Measurements from ENCODE around the gene RAB11FIP3. TPM values are rescaled to one million over a fixed set of nuclear protein-coding genes. Genes with fewer than 3 reads are reported as not detected.
"Not testable (repeated sequence)": the region's sequence is repeated elsewhere in the genome, so short reads cannot be mapped to it uniquely, and the experiment has no call there.

RAB11FIP3 gene
- 41.2 and 53.8 TPM in 2 replicates for total RNA-seq

- no peak for DNase-seq (ENCODE audit: extremely low read depth, low read depth, low spot score)
These were observed at the start of gene RAB11FIP3 for GRCh38 chr16:425082-425718. RAB11FIP3 (plus strand) TSS chr16:425649; CDS start chr16:426007, 358 bp downstream.

GRCh38 chr16:375927-376816, 49.3 kb upstream of the RAB11FIP3 start:
- DNase-seq (ENCODE audit: extremely low read depth, low read depth, low spot score) = no peak

GRCh38 chr16:376817-377418, 48.5 kb upstream of the RAB11FIP3 start:
- DNase-seq (ENCODE audit: extremely low read depth, low read depth, low spot score) = no peak

GRCh38 chr16:377419-377951, 48.0 kb upstream of the RAB11FIP3 start:
- no peak for DNase-seq (ENCODE audit: extremely low read depth, low read depth, low spot score)

- DNase-seq (ENCODE audit: extremely low read depth, low read depth, low spot score) = not testable (repeated sequence)
These were observed 47.2 kb upstream of the RAB11FIP3 start for GRCh38 chr16:378113-378820.

GRCh38 chr16:378821-379182, 46.6 kb upstream of the RAB11FIP3 start:
- no peak for DNase-seq (ENCODE audit: extremely low read depth, low read depth, low spot score)

- DNase-seq (ENCODE audit: extremely low read depth, low read depth, low spot score) = no peak
These were observed 46.1 kb upstream of the RAB11FIP3 start for GRCh38 chr16:379183-379960.

- no peak for DNase-seq (ENCODE audit: extremely low read depth, low read depth, low spot score)
These were observed 45.3 kb upstream of the RAB11FIP3 start for GRCh38 chr16:379961-380761.

- no peak for DNase-seq (ENCODE audit: extremely low read depth, low read depth, low spot score)
These were observed 44.8 kb upstream of the RAB11FIP3 start for GRCh38 chr16:380762-381011.

- DNase-seq (ENCODE audit: extremely low read depth, low read depth, low spot score) = no peak
These were observed 44.2 kb upstream of the RAB11FIP3 start for GRCh38 chr16:381012-381788.

GRCh38 chr16:381789-382717, 43.4 kb upstream of the RAB11FIP3 start, which contains the start of gene PGAP6:
PGAP6 (minus strand) TSS chr16:381978; CDS start chr16:381821, 157 bp downstream.
- no peak for DNase-seq (ENCODE audit: extremely low read depth, low read depth, low spot score)

- DNase-seq (ENCODE audit: extremely low read depth, low read depth, low spot score) = no peak
These were observed 42.0 kb upstream of the RAB11FIP3 start for GRCh38 chr16:383326-384051.

GRCh38 chr16:386641-387156, 38.8 kb upstream of the RAB11FIP3 start:
- no peak for DNase-seq (ENCODE audit: extremely low read depth, low read depth, low spot score)

GRCh38 chr16:387761-388666, 37.4 kb upstream of the RAB11FIP3 start:
- DNase-seq (ENCODE audit: extremely low read depth, low read depth, low spot score) = not testable (repeated sequence)

- no peak for DNase-seq (ENCODE audit: extremely low read depth, low read depth, low spot score)
These were observed 36.1 kb upstream of the RAB11FIP3 start for GRCh38 chr16:389352-389751.
